GM18526 (cell line): Measurements from ENCODE around the gene CLOCK.
A peak's percentile ranks its signal among the peaks of the same experiment; 100 is the strongest.

Experiments used
- POLR2A ChIP-seq: IDR thresholded peaks from 3 replicates; pipeline ENCODE4 v1.6.1; 2011; ENCODE audit not compliant: insufficient read length; ENCODE audit errors: extremely low read depth

Gene CLOCK

GRCh38 chr4:55409468-55410171, 137.1 kb downstream of the CLOCK start:
- no peak for TF ChIP-seq POLR2A

GRCh38 chr4:55407764-55408163, 138.9 kb downstream of the CLOCK start:
- TF ChIP-seq POLR2A: no peak

GRCh38 chr4:55407119-55407518, 139.6 kb downstream of the CLOCK start:
- TF ChIP-seq POLR2A: no peak

GRCh38 chr4:55406545-55406944, 140.2 kb downstream of the CLOCK start:
- TF ChIP-seq POLR2A: no peak

GRCh38 chr4:55405073-55405472, 141.6 kb downstream of the CLOCK start:
- TF ChIP-seq POLR2A: no peak

- TF ChIP-seq POLR2A: no peak
These were observed 147.1 kb downstream of the CLOCK start for GRCh38 chr4:55399581-55399980.

GRCh38 chr4:55398966-55399365, 147.7 kb downstream of the CLOCK start:
- no peak for TF ChIP-seq POLR2A

- no peak for TF ChIP-seq POLR2A
These were observed 148.2 kb downstream of the CLOCK start for GRCh38 chr4:55398461-55398860.

- no peak for TF ChIP-seq POLR2A
These were observed 149.0 kb downstream of the CLOCK start for GRCh38 chr4:55397520-55398321.

GRCh38 chr4:55397126-55397436, 149.6 kb downstream of the CLOCK start:
- TF ChIP-seq POLR2A: no peak

- TF ChIP-seq POLR2A: no peak
These were observed 150.2 kb downstream of the CLOCK start for GRCh38 chr4:55396308-55397125.

- TF ChIP-seq POLR2A: peak; percentile 93
These were observed 151.0 kb downstream of the CLOCK start, which contains the start of gene TMEM165 for GRCh38 chr4:55395529-55396307. TMEM165 (plus strand) TSS chr4:55395957; CDS start chr4:55396190, 233 bp downstream.

GRCh38 chr4:55395218-55395528, 151.5 kb downstream of the CLOCK start:
- TF ChIP-seq POLR2A: no peak

GRCh38 chr4:55393461-55394320, 153.0 kb downstream of the CLOCK start:
- TF ChIP-seq POLR2A: no peak
